ENCODE data around the gene FRMD1.

FRMD1 gene

DNA sequence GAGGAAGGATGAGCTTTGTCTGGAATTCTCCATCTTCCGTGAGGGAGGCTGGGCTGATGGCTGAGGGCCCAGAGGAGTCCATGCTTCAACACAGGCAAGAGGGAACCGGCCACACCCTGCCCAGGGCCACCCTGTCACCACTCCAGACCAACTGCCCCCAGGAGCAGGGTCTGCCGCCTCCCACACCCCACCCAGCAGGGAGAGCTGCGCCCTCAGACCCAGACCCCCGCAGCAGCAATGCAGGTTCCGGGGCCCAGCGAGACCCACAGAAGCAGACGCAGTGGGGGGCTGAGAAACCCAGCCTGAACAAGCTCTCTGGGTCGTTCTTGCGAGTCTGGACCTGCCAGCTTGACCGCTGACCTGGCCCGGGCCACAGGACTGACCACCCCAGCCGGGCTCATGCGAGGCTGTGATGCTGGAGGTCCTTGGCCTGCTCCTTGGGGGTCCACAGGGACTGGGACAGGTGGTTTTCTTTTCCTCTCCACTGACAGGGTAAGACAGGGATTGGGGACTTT, 25.0 kb downstream of the FRMD1 start:
- no peak for DNase-seq

- DNase-seq: no peak
These were observed 25.7 kb downstream of the FRMD1 start for GRCh38 chr6:168053086-168053956.

- DNase-seq: peak; percentile 64
These were observed 26.6 kb downstream of the FRMD1 start for GRCh38 chr6:168052291-168052891.

- no peak for DNase-seq
These were observed 27.4 kb downstream of the FRMD1 start for GRCh38 chr6:168051648-168052047.

GRCh38 chr6:168050881-168051586, 28.0 kb downstream of the FRMD1 start:
- peak; percentile 9 for DNase-seq

DNA sequence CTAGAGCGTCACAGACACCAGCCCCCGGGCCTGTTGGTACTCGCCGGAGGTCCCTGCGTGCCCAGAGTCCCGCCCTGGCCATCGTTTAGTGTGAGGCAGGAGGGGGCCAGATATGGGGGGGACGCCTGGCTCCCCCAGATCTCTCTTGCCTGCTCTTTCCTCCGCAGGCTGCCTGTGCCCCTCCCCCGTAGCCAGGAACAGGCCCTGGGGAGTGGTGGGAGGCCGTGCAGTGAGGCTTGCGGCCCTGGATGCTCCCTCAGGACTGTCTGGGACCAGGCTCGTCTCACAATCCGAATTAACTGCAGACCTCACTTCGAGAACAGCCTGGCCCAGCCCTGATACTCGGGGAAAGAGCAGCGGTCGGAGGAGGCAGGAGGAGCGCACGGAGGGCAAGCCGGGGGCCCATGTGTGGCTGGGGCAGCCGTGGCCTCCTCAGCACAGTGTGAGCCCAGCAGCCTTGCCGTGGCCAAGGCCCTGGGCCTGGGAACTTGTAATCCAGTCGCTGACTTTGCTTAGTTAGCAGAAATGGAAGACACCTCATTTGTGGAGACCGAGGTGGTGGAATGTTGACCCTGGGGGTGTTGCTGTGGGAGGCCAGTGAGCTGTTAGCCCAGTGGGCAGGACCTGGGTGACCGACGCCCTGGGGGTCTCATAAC, 28.7 kb downstream of the FRMD1 start:
- DNase-seq: no peak

DNA sequence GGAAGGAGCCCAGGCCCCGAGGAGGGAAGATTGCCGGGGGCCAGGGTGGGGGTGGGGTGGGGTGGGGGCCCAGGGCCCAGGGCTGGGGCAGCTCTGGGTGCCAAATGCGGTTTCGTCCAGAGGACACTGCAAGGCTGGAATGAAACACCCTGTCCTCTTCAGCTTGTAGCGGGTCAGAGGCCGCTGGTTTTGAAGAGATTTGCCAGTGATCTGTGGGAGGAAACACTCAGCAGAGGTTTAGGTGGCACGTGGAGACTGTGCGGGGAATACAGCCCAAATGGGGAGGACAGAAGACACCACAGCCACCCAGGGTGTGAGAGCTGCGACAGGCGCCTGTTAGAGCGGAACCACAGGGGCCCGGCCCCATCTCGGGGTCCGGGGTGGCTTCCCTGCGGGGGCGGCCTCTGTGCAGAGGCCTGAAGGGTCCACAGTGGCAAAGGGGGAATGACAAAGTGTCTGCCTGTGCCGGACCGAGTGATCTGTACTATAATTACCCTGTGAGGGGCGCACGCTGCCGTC, 29.2 kb downstream of the FRMD1 start:
- no peak for DNase-seq

- DNase-seq: no peak
These were observed 29.7 kb downstream of the FRMD1 start for GRCh38 chr6:168049277-168049676.

GRCh38 chr6:168048724-168049025, 30.3 kb downstream of the FRMD1 start:
- DNase-seq: no peak

DNA sequence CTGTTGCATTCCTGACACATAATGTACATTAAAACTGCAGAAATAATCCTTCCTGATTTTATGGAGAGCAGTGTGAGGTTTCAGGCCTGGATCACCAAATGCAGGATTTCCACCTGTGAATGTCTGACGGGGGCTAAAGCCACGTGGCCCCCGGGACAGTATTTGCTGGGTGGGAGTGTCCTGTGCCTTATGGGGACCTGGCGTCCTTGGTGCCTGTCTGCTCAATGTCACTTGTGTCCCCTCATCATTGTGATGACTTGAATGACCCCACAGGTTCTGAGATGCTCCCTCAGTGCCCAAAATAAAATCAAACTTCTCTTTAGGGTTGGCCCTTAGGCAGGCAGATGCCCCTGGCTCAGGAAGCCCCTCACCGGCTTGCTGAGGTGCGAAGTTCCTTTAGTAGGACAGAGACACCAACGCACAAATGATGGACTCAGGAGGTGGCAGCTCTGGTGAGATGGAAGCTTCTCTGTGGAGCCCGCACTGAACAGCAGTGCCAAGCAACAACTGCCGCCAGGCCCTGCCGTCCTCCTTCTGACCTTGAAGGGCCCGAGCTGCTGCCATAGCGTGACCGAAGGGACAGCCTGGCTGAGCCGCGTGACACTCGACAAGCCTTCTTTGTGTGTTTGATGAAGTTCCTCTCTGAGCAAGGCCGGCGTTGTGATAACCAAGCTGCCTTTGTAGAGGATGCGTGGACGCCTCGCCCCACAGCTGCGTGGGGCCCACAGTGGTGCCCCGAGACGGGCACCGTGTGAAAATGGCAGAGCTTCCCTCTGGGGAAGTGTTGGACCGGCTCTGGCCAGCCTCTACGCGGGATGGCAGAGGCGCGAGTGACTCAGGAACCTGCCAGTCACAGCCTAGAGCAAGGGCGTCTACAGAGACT, 30.9 kb downstream of the FRMD1 start:
- no peak for DNase-seq

- no peak for DNase-seq
These were observed 32.3 kb downstream of the FRMD1 start for GRCh38 chr6:168046696-168047095.

DNA sequence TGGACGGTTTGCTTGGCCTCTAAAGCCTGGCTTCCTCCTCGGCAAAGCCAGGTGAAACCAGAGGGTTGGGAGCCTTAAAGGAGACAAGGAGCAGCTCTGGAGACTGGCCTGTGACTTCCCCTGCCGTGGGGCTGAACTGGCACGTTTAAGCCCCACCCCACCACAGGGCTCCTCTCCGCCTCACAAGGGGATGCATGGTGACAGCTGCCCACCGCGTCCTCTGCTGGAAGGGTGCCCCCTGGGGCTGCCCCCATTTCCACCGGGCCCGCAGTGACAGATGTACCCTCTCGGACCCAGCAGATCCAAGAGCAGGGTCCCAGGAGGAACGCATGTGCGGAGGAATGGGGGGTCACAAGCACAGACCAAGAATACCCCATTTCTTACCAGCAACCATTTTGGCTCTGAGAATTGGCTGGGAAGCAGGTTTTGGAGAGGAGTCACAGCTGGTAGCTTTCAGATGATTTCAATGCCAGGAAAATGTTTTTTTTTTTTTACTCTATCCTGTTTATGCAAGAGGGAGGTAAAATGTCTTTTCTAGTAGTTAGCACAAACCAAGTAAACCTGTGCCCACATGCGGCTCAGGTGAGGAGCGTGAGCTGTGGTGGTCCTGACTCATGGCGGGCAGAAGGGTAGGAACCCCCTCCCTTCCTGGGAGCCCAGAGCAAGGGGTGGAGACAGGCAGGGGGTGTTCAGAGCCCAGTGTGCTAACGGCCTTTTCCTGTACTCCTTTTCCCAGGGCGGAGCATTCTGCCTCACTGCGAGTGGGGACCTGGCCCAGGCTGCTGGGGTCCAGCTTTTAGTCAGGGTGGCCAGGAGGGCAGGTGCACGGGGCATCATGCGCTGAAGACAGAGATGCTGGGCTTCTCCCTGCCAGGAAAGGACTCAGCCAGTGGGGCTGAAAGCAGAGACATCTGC, 33.0 kb downstream of the FRMD1 start:
- no peak for DNase-seq

- DNase-seq: no peak
These were observed 33.8 kb downstream of the FRMD1 start for GRCh38 chr6:168045141-168045691.

DNA sequence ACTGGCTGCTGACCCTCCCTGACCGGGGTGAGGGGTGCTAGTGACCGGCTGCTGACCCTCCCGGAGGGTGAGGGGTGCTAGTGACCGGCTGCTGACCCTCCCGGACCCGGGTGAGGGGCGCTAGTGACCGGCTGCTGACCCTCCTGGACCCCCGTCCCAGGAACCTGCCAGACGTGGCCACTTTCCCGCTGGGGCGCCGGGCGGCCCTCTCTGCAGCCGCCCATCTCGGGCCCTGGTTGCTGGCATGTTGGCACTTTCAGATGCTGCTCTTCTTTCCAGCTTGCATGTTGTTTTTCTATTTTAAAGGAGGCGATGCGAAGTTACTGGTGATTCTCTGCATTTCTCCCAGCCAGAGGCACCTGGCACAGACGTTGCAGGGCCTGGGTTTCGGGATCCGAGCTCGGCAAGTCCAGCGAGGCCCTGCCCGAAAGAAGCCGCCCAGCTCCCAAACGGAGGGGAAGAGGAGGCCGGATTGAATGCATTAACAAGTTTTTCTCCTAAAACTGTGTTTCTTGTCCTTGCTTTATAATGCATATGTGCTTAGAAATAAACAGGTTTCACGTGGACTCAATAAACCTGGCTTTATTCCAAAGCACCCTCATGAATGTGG, 34.4 kb downstream of the FRMD1 start:
- no peak for DNase-seq

DNA sequence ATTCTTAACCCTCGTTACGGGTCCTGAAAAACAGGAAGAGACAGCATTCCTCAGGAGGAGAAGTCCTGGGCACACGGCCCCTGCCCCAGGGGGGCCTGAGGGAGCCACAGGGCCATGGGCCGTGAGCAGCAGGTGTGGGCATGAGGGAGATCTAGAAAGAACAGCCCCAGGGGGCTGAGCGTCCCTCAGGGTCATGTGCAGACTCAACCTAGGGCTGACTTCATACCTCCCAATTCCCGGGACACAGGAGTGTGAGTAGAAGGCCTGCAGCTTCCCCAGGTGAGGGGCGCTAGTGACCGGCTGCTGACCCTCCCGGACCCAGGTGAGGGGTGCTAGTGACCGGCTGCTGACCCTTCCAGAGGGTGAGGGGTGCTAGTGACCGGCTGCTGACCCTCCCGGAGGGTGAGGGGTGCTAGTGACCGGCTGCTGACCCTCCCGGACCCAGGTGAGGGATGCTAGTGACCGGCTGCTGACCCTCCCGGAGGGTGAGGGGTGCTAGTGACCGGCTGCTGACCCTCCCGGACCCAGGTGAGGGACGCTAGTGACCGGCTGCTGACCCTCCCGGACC, 35.1 kb downstream of the FRMD1 start:
- DNase-seq: no peak

DNA sequence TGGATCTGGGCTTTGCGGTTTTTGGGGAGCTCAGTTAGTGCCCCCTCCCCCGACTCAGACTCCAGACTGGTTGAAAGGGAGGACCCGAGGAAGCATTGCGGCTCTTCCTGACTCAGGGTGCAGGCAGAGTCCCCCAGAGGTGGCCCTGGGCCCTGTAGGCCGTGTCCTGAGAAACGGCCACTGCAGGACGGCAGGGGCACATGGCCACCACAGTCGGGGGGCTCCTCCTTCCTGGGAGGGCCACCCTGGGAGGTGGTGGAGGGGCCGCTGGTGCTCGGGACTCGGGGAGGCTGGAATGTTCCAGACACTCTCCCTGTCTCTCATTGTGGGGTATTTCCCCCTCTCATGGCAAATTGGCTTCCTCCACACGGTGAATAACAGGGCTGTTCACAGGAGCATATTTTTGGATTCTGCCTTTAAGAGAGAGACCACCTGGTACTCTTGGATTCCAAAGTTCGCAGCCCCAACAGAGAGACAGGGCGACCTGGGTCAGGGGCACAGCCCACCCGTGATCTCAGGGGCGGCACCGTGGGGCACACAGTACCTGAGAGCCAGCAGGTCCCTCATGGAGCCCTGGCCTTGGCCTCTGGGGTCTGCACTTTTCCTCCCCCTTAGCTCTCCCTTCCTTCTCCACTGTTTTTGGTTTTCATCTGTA, 35.7 kb downstream of the FRMD1 start:
- no peak for DNase-seq

- DNase-seq: no peak
These were observed 36.4 kb downstream of the FRMD1 start for GRCh38 chr6:168042426-168043192.

DNA sequence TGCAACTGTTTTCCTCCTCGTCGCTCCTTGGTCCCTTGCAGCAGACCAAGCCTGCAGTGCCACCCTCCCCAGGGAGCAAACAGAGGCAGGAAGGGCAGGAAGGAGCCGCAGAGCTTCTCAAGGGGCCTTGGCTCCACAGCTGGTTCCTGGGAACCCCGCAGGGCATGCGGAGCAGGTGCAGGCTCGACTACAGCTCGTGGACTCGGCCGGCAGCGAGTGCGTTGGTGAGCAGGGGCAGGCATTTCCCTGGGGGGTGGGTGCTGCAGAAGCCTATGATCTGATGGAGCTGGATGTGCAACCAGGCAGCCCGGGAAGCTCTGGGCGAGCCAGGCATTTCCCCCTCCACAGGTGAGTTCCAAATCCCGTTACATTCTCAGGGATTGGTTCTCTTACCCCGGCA, 37.1 kb downstream of the FRMD1 start:
- DNase-seq: no peak
